HG03439 (cell line): ENCODE data around the gene ANKS6.

Source experiments
- ATAC-seq: cut with Tn5 transposase; IDR thresholded peaks from one replicate; pipeline ENCODE4 v1.9.1; 2021; ENCODE audit warnings: mild to moderate bottlenecking, moderate library complexity; ENCODE audit not compliant: unreplicated experiment

The ANKS6 gene

DNA sequence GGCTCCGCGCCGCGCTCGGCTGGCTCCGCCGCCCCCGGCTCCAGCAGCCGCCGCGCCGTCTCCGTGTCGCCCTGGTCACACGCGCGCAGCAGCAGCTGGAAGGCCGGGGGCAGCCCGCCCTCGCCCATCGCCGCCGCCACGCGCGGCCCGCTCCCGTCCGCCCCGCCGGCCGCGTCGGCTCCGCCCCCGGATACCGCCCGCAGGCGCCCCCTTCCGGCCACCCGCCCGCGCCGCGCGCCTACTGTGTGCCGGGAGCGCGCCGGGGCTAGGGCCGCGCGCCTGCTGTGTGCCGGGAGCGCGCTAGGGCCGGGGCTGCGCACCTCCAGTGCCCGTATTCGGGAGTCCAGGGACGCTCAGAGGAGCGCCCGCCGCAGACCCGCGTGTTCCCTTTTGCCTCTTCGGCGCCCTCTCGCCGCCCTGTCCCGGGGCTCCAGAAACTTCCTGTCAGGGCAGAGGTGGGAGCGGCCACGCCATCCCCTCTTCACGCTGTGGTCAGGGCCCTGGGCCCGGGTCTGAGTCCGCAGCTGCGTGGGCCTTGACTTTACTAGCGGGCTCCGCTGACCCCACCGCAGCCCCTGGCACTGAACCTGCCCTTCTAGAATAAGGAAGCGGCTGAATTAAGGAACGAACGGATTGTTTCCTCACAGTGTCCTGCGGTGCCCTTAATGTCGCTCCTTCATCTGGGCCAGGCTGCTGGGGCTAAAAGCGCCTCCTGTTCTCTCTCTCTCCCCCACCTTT lies at the start of gene ANKS6:
TSS of gene ANKS6 (minus strand) at position 192 of the 738 bp plus-strand sequence. CDS start at position 128, 64 bp downstream.
- peak; percentile 85 for ATAC-seq

DNA sequence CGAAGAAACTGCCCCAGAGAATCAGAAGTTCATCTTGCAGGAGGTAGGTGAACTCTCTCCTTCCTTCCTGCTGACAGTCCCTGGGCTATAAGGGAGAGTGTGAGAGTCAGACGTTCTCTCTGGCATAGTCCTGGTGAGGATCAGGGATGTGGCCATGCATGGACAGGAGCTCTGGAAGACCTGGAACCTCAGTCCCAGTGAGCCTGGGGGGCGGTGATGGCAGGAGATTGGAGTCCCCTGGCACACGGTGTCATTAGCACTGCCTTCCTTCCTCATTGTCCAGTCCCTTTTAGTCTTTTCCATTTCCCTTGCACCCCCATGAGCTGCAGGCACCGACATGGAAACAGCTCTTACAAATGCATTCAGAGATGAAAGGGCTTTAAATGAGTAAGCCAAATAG lies 49.7 kb upstream of the ANKS6 start:
- ATAC-seq, result no peak

DNA sequence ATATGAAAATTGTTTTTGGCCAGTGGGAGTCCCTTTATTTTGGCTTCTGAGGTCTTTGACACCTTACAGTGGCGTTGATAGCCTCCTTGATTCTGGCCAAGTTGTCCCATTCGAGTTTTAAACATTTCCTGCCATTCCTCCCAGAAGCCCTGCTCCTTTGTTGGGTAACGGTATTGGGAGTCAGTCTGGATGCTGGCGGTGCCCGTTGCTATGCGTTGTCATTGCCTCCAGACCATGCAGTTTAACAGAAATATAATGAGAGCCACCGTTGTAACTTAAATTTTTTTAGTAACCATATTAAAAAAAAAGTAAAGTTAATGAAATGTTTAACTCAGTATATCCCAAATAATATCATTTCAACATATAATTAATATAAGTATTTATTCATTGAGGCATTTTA lies 46.2 kb upstream of the ANKS6 start:
- no peak for ATAC-seq

DNA sequence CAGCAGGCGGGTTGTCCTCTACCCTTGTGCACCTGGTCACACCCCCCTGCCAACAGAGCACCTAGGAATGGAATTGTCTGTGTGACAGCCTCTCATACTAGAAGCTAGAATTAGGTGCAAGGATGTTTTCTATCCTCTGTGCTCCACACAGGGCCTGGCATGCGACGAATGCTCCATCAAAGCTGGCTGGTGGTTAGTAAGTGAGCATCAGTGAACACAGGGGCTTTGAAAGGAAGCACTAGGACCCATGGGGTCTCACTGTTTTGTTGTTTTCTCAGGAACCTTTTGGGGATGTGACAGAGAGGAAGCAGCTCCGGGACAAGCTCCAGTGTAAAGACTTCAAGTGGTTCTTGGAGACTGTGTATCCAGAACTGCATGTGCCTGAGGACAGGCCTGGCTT lies 43.4 kb upstream of the ANKS6 start:
- ATAC-seq, result no peak

- no peak for ATAC-seq
These were observed 42.7 kb upstream of the ANKS6 start for GRCh38 chr9:98838868-98839565.

DNA sequence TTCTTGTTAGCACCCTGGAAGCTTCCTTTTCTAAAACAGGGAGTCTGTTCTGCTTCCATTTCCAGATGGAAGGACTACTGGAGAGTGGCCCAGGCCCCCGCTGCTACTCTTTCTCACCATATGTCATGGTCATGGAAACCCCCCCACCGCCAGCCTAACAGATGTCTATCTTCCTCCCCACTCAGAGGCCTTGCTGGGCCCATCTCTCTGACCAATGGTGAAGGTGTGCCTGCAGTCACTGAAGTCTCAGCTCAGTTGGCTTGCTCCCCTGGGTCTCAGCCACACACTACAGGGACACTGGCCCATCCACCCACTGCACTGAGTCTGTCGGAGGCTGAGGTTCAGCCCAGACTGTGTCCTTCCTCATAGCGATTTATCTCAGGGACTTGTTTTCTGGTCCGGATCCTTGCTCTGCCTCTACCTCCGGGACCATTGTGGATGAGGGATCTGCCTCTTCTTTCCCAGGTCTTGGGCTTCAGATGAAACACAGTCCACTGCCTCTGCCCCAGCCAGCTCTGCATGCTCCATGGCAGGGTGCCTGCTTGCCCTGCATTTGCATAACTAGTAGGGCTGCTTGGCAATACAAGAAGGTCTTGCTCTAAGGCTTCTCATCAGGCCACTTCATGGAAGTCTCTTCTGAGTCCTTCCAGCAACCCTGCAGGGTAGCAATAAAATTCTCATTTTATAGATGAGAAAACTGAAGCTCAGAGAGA lies 42.0 kb upstream of the ANKS6 start:
- no peak for ATAC-seq

- no peak for ATAC-seq
These were observed 41.2 kb upstream of the ANKS6 start for GRCh38 chr9:98837516-98837915.

DNA sequence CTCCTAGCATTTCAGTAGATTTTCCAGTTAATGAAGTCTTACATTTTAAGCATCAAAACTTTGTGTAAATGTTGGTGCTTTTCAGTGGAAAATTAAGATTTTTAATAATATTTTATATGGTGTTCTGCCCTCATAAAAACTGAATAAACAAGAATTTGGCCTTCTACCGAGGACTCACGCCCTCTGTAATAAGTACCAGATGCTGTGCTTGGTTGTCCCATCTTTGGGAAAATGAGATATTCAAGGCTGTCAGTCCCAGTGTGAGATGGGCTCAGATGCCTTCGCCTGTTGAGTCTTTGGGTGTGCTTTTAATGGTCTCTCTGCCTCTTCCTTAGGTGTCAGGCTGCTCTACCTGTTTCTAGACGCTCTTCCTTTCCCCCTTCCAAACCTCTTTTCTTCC lies 39.9 kb upstream of the ANKS6 start:
- ATAC-seq, result no peak

DNA sequence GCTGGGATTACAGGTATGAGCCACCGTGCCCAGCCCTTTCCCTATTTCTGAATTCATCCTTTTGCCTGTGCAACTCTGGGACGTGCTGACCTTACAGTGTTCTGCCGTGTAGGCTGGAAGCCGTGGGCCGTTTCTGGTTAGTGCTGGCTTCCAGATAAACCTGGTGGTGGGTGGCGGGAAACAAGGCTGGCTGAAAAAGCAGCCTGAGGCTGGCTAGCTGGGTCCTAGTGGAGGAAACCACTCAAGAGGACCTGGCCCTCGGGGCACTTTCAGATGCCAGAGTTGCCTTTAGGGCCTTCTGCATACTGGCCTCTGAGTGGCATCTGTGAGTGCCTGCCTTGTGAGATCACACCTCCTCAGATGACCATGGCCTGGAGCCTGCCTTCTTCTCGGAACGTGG lies 38.0 kb upstream of the ANKS6 start:
- ATAC-seq, result no peak

DNA sequence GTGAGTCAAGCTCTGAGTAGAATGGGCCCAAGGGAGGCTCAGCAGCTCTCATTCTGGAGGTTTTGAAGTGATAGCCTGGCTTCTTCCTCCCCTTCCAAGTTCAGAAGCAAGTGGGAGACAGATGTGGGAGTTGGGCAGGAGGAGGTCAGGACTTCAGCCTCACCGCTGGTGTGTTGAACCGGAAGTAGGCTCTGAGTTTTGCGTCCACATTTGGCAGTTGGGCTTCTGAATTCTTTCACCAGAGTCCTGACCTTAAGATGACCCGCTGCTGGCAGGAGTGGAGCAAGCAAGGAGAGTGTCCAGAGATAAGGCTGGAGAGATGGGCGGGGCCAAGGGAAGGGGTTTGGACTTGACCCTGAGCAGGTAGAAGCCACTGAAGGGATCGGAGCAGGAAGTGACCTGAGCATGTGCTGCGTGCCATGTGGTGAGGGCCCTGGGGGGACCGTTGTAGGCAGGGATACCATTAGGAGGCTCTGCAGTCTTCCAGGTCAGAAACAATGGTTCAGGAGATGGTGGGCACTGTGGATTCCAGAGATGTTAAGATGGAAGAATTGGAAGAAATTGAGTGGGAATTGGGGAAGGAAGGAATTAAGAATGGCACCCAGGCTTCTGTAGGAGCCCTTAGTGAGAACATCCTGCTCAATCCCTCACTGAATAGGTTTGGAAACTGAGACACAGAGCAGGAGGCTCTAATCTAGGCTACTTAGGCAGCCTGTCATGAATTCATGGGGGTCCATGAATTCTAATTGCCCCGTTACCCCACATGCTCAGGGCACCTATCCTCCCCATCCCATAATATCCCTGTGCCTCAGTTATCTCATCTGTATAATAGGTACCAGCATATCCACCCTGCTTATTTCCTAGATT lies 37.0 kb upstream of the ANKS6 start:
- no peak for ATAC-seq

- ATAC-seq, result no peak
These were observed 36.4 kb upstream of the ANKS6 start for GRCh38 chr9:98832768-98833089.

DNA sequence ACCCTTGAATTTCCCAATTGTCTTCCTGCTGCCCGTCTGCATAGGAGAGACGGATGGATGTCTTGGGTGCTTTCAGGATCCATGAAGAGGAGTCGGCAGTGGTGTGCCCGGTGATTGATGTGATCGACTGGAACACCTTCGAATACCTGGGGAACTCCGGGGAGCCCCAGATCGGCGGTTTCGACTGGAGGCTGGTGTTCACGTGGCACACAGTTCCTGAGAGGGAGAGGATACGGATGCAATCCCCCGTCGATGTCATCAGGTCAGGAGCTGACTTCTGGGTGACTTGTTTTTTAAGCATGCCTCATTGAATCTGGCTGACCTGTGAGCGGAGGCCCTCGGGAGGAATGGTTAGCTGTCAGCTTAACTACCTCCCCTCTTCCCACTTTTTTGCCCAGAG lies 35.3 kb upstream of the ANKS6 start:
- ATAC-seq, result no peak

DNA sequence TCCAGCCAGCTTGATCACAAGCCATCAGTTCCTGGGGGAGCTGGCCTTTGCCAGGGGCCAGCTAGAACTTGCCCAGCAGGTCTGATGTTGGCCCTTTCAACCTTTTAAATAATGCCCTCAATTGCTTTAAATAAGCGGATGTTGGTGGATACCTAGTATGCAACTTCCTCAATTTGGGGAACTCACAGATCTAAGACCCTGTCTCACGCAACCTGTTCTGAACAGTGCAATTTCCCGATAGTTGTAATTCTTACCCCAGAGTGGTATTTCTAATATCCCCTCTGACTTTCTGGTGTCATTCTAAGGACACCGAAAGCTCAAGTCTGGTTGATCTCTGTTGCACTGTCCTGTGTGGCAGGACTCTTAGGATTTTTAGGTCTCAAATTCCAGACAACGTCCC lies 34.2 kb upstream of the ANKS6 start:
- ATAC-seq, result no peak

GRCh38 chr9:98829766-98830165 lies 33.4 kb upstream of the ANKS6 start:
- ATAC-seq, result no peak

DNA sequence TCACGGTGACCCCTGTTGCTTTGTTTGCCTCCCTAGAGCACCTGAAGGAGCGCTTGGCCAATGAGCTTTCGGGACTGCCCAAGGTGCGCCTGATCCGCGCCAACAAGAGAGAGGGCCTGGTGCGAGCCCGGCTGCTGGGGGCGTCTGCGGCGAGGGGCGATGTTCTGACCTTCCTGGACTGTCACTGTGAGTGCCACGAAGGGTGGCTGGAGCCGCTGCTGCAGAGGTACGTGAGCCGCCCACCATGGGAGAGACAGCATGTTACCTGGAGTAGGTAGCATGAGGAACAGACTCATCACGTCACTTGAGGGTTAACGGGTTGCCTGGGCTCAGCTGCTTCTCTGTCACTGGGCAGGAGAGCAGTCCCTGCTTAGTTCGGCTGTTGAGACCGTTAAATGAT lies 30.4 kb upstream of the ANKS6 start:
- no peak for ATAC-seq

DNA sequence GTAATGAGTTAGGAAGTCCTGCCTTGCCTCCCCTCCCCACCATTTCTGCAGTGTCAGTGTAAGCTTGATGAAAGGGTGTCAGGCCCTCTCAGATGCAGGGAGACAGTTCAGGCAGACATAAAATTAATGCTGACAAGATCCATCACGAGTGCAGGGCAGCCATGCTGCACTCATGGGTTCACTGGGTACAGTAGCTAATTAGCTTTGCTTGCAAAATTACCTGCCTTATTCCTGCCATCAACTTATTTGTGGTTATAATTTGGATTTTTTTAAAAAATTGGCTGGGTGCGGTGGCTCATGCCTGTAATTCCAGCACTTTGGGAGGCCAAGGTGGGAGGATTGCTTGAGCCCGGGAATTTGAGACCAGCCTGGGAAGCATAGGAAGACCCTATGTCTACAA lies 29.1 kb upstream of the ANKS6 start:
- ATAC-seq, result no peak

GRCh38 chr9:98823666-98824334 lies 27.4 kb upstream of the ANKS6 start:
- no peak for ATAC-seq

DNA sequence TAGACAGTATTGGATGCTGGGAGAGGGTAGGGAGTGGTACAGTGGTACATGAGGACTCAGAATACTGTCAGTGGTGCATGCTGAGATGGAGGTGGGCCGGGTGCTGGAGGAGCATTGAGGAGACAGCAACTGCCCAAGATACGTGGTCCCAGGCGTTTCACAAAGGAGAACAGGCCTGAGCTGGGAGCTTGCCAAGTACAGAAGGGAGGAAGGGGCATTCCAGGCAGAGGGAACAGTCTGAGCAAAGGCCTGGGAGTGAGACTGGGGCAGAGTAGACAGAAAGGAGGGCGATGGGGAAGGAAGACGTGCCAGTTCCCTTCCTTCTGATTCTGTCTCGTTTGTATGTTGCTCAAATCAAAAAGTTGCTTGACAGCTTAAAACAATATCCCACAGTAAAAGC lies 26.3 kb upstream of the ANKS6 start:
- no peak for ATAC-seq

- no peak for ATAC-seq
These were observed 25.5 kb upstream of the ANKS6 start for GRCh38 chr9:98821831-98822230.

GRCh38 chr9:98819231-98819630 lies 22.9 kb upstream of the ANKS6 start:
- no peak for ATAC-seq

- ATAC-seq, result no peak
These were observed 22.4 kb upstream of the ANKS6 start for GRCh38 chr9:98818764-98819163.
